Neural cell (in vitro differentiated cells): Measurements from ENCODE around the gene GSK3B.
"Not testable (repeated sequence)": the region's sequence is repeated elsewhere in the genome, so short reads cannot be mapped to it uniquely, and the experiment has no call there.

Experiments
- EP300 ChIP-seq: fragments of 450-650 bp; conservative IDR thresholded peaks from 2 replicates; pipeline ENCODE4 v1.6.1; 2014; ENCODE audit warnings: antibody characterized with exemption, mild to moderate bottlenecking, moderate library complexity; ENCODE audit not compliant: poor library complexity, severe bottlenecking
- EZH2 ChIP-seq: fragments of 200-600, 300-800 bp; shearing (Covaris generic), sonication (generic); IDR thresholded peaks from 2 replicates; pipeline ENCODE4 v1.6.1; 2014; ENCODE audit warnings: antibody characterized with exemption, low read length, borderline replicate concordance, mild to moderate bottlenecking; ENCODE audit not compliant: insufficient read depth, poor library complexity, severe bottlenecking
- MXI1 ChIP-seq: fragments of 450-650 bp; conservative IDR thresholded peaks from 2 replicates; pipeline ENCODE4 v1.6.1; 2014; ENCODE audit warnings: antibody characterized with exemption, mild to moderate bottlenecking; ENCODE audit not compliant: poor library complexity, severe bottlenecking
- TF ChIP-seq, protein P1 (sequence below): fragments of 450-650 bp; IDR thresholded peaks from 2 replicates; pipeline ENCODE4 v1.5.1; 2014; ENCODE audit warnings: antibody characterized with exemption, mild to moderate bottlenecking, moderate library complexity; ENCODE audit not compliant: poor library complexity, severe bottlenecking

GRCh38 chr3:119986812-119987211, 107.4 kb downstream of the GSK3B start:
- not testable (repeated sequence) for TF ChIP-seq MXI1, EZH2, EP300
- TF ChIP-seq, protein P1, sequence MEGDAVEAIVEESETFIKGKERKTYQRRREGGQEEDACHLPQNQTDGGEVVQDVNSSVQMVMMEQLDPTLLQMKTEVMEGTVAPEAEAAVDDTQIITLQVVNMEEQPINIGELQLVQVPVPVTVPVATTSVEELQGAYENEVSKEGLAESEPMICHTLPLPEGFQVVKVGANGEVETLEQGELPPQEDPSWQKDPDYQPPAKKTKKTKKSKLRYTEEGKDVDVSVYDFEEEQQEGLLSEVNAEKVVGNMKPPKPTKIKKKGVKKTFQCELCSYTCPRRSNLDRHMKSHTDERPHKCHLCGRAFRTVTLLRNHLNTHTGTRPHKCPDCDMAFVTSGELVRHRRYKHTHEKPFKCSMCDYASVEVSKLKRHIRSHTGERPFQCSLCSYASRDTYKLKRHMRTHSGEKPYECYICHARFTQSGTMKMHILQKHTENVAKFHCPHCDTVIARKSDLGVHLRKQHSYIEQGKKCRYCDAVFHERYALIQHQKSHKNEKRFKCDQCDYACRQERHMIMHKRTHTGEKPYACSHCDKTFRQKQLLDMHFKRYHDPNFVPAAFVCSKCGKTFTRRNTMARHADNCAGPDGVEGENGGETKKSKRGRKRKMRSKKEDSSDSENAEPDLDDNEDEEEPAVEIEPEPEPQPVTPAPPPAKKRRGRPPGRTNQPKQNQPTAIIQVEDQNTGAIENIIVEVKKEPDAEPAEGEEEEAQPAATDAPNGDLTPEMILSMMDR, result not testable (repeated sequence)
